ENCODE data around the gene HPSE2. TPM values are rescaled to one million over a fixed set of nuclear protein-coding genes. Genes with fewer than 3 reads are reported as not detected.

The HPSE2 gene
- total RNA-seq, 2 experiments from 2014 or later: not detected

DNA sequence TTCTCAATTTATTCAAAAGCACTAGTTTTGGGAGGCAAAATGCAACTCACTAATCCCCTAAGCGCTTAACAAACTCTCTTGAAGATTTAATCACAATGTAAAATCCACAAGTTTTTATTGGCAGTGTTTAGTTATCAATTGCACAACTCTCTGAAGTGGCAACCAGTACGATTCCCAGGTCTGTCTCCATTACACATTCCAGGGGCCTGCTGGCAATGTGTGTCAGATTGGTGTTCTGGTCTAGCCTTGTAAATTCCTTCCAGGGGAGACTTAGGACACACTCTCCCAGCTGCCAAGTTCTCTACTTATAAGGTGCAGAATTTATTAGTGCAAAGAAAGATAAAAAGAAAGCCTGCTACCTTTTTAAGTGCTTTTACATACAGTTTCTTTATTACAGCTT, 624.2 kb downstream of the HPSE2 start:
- TF ChIP-seq, protein P1, sequence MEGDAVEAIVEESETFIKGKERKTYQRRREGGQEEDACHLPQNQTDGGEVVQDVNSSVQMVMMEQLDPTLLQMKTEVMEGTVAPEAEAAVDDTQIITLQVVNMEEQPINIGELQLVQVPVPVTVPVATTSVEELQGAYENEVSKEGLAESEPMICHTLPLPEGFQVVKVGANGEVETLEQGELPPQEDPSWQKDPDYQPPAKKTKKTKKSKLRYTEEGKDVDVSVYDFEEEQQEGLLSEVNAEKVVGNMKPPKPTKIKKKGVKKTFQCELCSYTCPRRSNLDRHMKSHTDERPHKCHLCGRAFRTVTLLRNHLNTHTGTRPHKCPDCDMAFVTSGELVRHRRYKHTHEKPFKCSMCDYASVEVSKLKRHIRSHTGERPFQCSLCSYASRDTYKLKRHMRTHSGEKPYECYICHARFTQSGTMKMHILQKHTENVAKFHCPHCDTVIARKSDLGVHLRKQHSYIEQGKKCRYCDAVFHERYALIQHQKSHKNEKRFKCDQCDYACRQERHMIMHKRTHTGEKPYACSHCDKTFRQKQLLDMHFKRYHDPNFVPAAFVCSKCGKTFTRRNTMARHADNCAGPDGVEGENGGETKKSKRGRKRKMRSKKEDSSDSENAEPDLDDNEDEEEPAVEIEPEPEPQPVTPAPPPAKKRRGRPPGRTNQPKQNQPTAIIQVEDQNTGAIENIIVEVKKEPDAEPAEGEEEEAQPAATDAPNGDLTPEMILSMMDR (IDR thresholded peaks at IDR 0.05): no peak
- Mint-ChIP-seq H3K4me1 (ENCODE audit: low read depth) (no peaks in the 10 kb centered on the region), H3K4me3 (no peak overlapping the region), H3K36me3 (ENCODE audit: low read depth) (no peaks in the 10 kb centered on the region), H3K9me3 (no peaks in the 10 kb centered on the region), H3K27ac (no peak overlapping the region), H3K27me3 (peaks cover 27% of the 10 kb centered on the region)
- Histone ChIP-seq H3K4me3 (ENCODE audit: low read length) (no peak overlapping the region), H3K36me3 (ENCODE audit: insufficient read depth, low read length) (no peaks in the 10 kb centered on the region), H3K27ac (ENCODE audit: low read depth in 1 of 2, low read length in 2 of 2) (no peak overlapping the region), H3K27me3 (ENCODE audit: control insufficient read depth in 1 of 2, insufficient read depth in 2 of 2, low read length in 2 of 2) (peaks cover 0 to 6% of the 10 kb centered on the region in 2 experiments), H3K9me3 (ENCODE audit: control insufficient read depth in 1 of 2, insufficient read depth in 1 of 2, low read length in 2 of 2) (peaks cover 0 to 4% of the 10 kb centered on the region in 2 experiments), H3K4me1 (ENCODE audit: insufficient read depth, low read length) (no peaks in the 10 kb centered on the region)
- ChIA-PET CTCF (no interaction called here), POLR2A (no interaction called here)
- intact Hi-C loops (cut with DNase I, micrococcal nuclease): no loop called here
- DNase-seq (no peak), ATAC-seq (ENCODE audit: poor library complexity) (no peak)

DNA sequence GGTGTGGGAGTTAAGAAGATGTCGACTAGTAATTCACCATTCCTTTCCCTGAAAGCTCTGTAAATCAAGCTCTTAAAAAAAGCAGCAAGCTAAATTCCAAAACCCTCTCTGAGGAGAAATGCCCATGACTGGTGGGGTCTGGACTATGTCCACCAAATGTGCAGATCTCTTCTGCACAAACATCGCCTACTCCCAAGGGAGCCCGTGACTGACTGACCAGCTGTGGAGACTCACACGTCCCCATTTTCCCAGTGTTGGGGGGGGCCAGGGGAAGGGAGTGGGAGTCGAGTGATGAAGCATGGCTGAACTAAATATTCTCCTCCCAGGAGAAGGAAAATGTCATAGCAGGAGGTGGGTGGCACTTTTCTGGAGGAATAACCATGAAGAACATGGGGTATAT, 624.8 kb downstream of the HPSE2 start:
- peaks cover 30% of the 10 kb centered on the region for H3K27me3 Mint-ChIP-seq
- H3K9me3 Mint-ChIP-seq: no peaks in the 10 kb centered on the region
- ATAC-seq (ENCODE audit: poor library complexity) (no peak), DNase-seq (no peak)
- Histone ChIP-seq H3K4me3 (ENCODE audit: low read length) (no peak overlapping the region), H3K27me3 (ENCODE audit: control insufficient read depth in 1 of 2, insufficient read depth in 2 of 2, low read length in 2 of 2) (peaks cover 0 to 6% of the 10 kb centered on the region in 2 experiments), H3K27ac (ENCODE audit: low read depth in 1 of 2, low read length in 2 of 2) (no peak overlapping the region), H3K4me1 (ENCODE audit: insufficient read depth, low read length) (no peaks in the 10 kb centered on the region), H3K9me3 (ENCODE audit: control insufficient read depth in 1 of 2, insufficient read depth in 1 of 2, low read length in 2 of 2) (peaks cover 0 to 4% of the 10 kb centered on the region in 2 experiments), H3K36me3 (ENCODE audit: insufficient read depth, low read length) (no peaks in the 10 kb centered on the region)
- no peaks in the 10 kb centered on the region for H3K36me3 Mint-ChIP-seq (ENCODE audit: low read depth)
- no peak overlapping the region for H3K4me3 Mint-ChIP-seq
- no peaks in the 10 kb centered on the region for H3K4me1 Mint-ChIP-seq (ENCODE audit: low read depth)
- intact Hi-C loops (cut with DNase I, micrococcal nuclease): no loop called here
- POLR2A ChIA-PET: no interaction called here
- TF ChIP-seq, protein P1 (IDR thresholded peaks at IDR 0.05): no peak
- CTCF ChIA-PET: no interaction called here
- H3K27ac Mint-ChIP-seq: no peak overlapping the region

DNA sequence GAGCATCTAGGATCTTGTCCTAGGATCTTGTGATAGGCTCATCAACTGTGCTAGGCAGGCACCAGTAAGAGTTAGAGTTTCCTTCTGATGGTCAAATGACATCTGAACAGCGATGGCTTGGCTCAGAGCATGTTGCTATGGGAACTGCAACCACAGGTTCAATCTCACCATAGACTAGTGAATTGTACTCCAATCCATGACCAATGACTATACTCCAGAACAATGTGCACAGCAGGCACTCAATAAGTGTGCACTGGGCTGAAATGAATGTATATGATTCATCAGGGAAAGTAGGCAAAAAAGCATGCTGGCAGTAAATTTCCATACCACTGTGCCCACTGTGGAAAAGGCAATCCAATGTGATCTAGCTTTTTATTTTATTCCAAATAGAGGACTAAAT, 625.4 kb downstream of the HPSE2 start:
- intact Hi-C loops (cut with DNase I, micrococcal nuclease): no loop called here
- POLR2A ChIA-PET: no interaction called here
- Mint-ChIP-seq H3K9me3 (no peaks in the 10 kb centered on the region), H3K36me3 (ENCODE audit: low read depth) (no peaks in the 10 kb centered on the region), H3K4me3 (no peak overlapping the region), H3K4me1 (ENCODE audit: low read depth) (no peaks in the 10 kb centered on the region), H3K27ac (no peak overlapping the region), H3K27me3 (peaks cover 29% of the 10 kb centered on the region)
- H3K36me3 ChIP-seq (ENCODE audit: insufficient read depth, low read length): no peaks in the 10 kb centered on the region
- DNase-seq (no peak), ATAC-seq (ENCODE audit: poor library complexity) (no peak)
- no peak overlapping the region for H3K4me3 ChIP-seq (ENCODE audit: low read length)
- CTCF ChIA-PET: no interaction called here
- H3K9me3 ChIP-seq (ENCODE audit: control insufficient read depth in 1 of 2, insufficient read depth in 1 of 2, low read length in 2 of 2): peaks cover 0 to 4% of the 10 kb centered on the region in 2 experiments
- H3K27ac ChIP-seq (ENCODE audit: low read depth in 1 of 2, low read length in 2 of 2): no peak overlapping the region
- no peaks in the 10 kb centered on the region for H3K4me1 ChIP-seq (ENCODE audit: insufficient read depth, low read length)
- H3K27me3 ChIP-seq (ENCODE audit: control insufficient read depth in 1 of 2, insufficient read depth in 2 of 2, low read length in 2 of 2): peaks cover 0 to 6% of the 10 kb centered on the region in 2 experiments
- TF ChIP-seq, protein P1 (IDR thresholded peaks at IDR 0.05): no peak

All from CD4-positive, alpha-beta T cell (primary cell).